NB4 (cell line): Measurements from ENCODE around the gene MYH9.

Source experiments
- CTCF ChIP-seq: IDR thresholded peaks from one replicate; pipeline ENCODE4 v1.5.1; 2012; ENCODE audit warnings: low read depth, low read length
- MAX ChIP-seq: IDR thresholded peaks from 2 replicates; pipeline ENCODE4 v1.6.1; 2011; ENCODE audit warnings: low read depth, low read length
- MYC ChIP-seq: IDR thresholded peaks from 2 replicates; pipeline ENCODE4 v1.6.1; 2011; ENCODE audit warnings: low read depth, low read length
- POLR2A ChIP-seq: IDR thresholded peaks from 2 replicates; pipeline ENCODE4 v1.6.1; 2011; ENCODE audit warnings: mild to moderate bottlenecking; ENCODE audit not compliant: insufficient read length; ENCODE audit errors: extremely low read depth

- no peak for TF ChIP-seq CTCF
- TF ChIP-seq POLR2A: no peak
- no peak for TF ChIP-seq MYC
- no peak for TF ChIP-seq MAX
These were observed 26.8 kb downstream of the MYH9 start for GRCh38 chr22:36360871-36361383.
